Lung microvascular endothelial cell (primary cell): ENCODE data around the gene ARHGAP26. TPM values are rescaled to one million over a fixed set of nuclear protein-coding genes. Genes with fewer than 3 reads are reported as not detected.
"Not testable (repeated sequence)": the region's sequence is repeated elsewhere in the genome, so short reads cannot be mapped to it uniquely, and the experiment has no call there.

ENCODE experiments used
- DNase-seq, 2 donors: peaks; one replicate each; pipeline versions ENCODE4 v3.0.0 to v3.0.0-alpha.2; 2010; ENCODE audit warnings: low read depth in 2 of 2
- total RNA-seq: library from RNA; depleted of rRNA; stranded (reverse); fragments of >200 nt; gene quantifications from 2 replicates; pipeline ENCODE4 v1.2.1, GENCODE V29; 2014

The ARHGAP26 gene
- total RNA-seq, 1 donor from 2014 or later, result 34.5 TPM

- not testable (repeated sequence) for DNase-seq
Observed at GRCh38 chr5:142928999-142929398, 158.8 kb downstream of the ARHGAP26 start.

- DNase-seq, result peak in 1 of 2 donors; percentile 83
Observed at GRCh38 chr5:142929587-142929986, 159.4 kb downstream of the ARHGAP26 start.

GRCh38 chr5:142930395-142931110 lies 160.4 kb downstream of the ARHGAP26 start:
- DNase-seq, result no peak

- peak; percentile 27 to 35 for DNase-seq
Observed at GRCh38 chr5:142931896-142932686, 161.9 kb downstream of the ARHGAP26 start.

GRCh38 chr5:142934051-142934762 lies 164.0 kb downstream of the ARHGAP26 start:
- no peak for DNase-seq

- no peak for DNase-seq
Observed at GRCh38 chr5:142935014-142935413, 164.8 kb downstream of the ARHGAP26 start.

- no peak for DNase-seq
Observed at GRCh38 chr5:142937374-142937773, 167.2 kb downstream of the ARHGAP26 start.

- peak; percentile 54 to 67 for DNase-seq
Observed at GRCh38 chr5:142938266-142938880, 168.2 kb downstream of the ARHGAP26 start.

GRCh38 chr5:142939006-142939405 lies 168.8 kb downstream of the ARHGAP26 start:
- no peak for DNase-seq

GRCh38 chr5:142939884-142940283 lies 169.7 kb downstream of the ARHGAP26 start:
- peak; percentile 92 to 93 for DNase-seq

- no peak for DNase-seq
Observed at GRCh38 chr5:142941245-142941644, 171.1 kb downstream of the ARHGAP26 start.

GRCh38 chr5:142942901-142943300 lies 172.7 kb downstream of the ARHGAP26 start:
- no peak for DNase-seq

- DNase-seq, result no peak
Observed at GRCh38 chr5:142944140-142944539, 174.0 kb downstream of the ARHGAP26 start.

GRCh38 chr5:142945321-142945720 lies 175.1 kb downstream of the ARHGAP26 start:
- DNase-seq, result no peak

- no peak for DNase-seq
Observed at GRCh38 chr5:142945845-142946244, 175.7 kb downstream of the ARHGAP26 start.

GRCh38 chr5:142946547-142947426 lies 176.6 kb downstream of the ARHGAP26 start:
- DNase-seq, result no peak

- no peak for DNase-seq
Observed at GRCh38 chr5:142947427-142947709, 177.2 kb downstream of the ARHGAP26 start.

GRCh38 chr5:142952229-142952628 lies 182.1 kb downstream of the ARHGAP26 start:
- no peak for DNase-seq

GRCh38 chr5:142952871-142953270 lies 182.7 kb downstream of the ARHGAP26 start:
- DNase-seq, result not testable (repeated sequence)

- DNase-seq, result no peak
Observed at GRCh38 chr5:142954455-142954854, 184.3 kb downstream of the ARHGAP26 start.

- DNase-seq, result no peak
Observed at GRCh38 chr5:142955628-142956027, 185.5 kb downstream of the ARHGAP26 start.
